OCI-LY3 (cell line): Measurements from ENCODE around the gene ATP8A2.

Source experiments
- EZH2phosphoT487 ChIP-seq: fragments of 200-600 bp; shearing (Covaris generic); IDR thresholded peaks from 2 replicates; pipeline ENCODE4 v1.6.1; 2018; ENCODE audit warnings: antibody characterized with exemption, mixed run types, low read depth
- TF ChIP-seq, protein P1 (sequence below): fragments of 200-600, 300-600 bp; sonication (generic); IDR thresholded peaks from 2 replicates; pipeline ENCODE4 v1.5.1; 2014; ENCODE audit warnings: antibody characterized with exemption, low read length, low read depth

DNA sequence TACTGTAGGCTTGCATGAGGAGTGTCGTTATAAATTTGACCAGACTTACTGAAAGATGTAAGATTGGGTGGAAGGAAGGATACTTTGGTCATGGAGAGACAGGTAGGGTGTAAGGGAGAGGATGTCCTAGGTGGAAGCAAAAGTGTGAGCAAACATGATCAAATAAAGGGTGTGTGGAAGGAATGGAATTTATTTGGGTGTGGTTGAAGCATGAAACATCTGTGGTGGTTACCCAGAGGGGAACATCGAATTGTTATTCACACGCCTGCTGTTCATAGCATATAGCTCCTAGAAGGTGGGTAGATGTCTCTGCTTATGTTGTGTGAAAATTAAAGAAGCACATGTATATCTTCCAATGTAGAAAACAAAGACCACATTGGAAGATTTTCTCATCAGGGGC lies 157.7 kb downstream of the ATP8A2 start:
- TF ChIP-seq, protein P1, sequence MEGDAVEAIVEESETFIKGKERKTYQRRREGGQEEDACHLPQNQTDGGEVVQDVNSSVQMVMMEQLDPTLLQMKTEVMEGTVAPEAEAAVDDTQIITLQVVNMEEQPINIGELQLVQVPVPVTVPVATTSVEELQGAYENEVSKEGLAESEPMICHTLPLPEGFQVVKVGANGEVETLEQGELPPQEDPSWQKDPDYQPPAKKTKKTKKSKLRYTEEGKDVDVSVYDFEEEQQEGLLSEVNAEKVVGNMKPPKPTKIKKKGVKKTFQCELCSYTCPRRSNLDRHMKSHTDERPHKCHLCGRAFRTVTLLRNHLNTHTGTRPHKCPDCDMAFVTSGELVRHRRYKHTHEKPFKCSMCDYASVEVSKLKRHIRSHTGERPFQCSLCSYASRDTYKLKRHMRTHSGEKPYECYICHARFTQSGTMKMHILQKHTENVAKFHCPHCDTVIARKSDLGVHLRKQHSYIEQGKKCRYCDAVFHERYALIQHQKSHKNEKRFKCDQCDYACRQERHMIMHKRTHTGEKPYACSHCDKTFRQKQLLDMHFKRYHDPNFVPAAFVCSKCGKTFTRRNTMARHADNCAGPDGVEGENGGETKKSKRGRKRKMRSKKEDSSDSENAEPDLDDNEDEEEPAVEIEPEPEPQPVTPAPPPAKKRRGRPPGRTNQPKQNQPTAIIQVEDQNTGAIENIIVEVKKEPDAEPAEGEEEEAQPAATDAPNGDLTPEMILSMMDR, result no peak
- no peak for TF ChIP-seq EZH2phosphoT487
